Jurkat, Clone E6-1 (cell line): ENCODE data around the gene CLDN17. TPM values are rescaled to one million over a fixed set of nuclear protein-coding genes. Genes with fewer than 3 reads are reported as not detected.

Experiments
- DNase-seq: peaks from one replicate; pipeline ENCODE4 v3.0.0-alpha.2; 2011; ENCODE audit warnings: low read depth, low spot score
- H3K4me3 ChIP-seq: 2 replicates; pipeline ENCODE4 v1.5.1; 2011; ENCODE audit warnings: mild to moderate bottlenecking, low read length, control low read depth, moderate library complexity
- polyA plus RNA-seq: library from polyadenylated mRNA; unstranded; fragments of >200 nt; gene quantifications from one replicate; pipeline ENCODE4 v1.2.1, GENCODE V29; 2012; ENCODE audit warnings: missing spikeins; ENCODE audit not compliant: insufficient read length, insufficient read depth

The CLDN17 gene, protein sequence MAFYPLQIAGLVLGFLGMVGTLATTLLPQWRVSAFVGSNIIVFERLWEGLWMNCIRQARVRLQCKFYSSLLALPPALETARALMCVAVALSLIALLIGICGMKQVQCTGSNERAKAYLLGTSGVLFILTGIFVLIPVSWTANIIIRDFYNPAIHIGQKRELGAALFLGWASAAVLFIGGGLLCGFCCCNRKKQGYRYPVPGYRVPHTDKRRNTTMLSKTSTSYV
- not detected for polyA plus RNA-seq

- H3K4me3 ChIP-seq = no peak within 1 kb of the TSS
- DNase-seq = no peak
Observed at GRCh38 chr21:30166705-30167104, at the start of gene CLDN17. Gene CLDN17, minus strand, starts transcription at chr21:30166805. Its CDS starts 188 bp downstream, at chr21:30166617.

GRCh38 chr21:30216041-30216723, 49.6 kb upstream of the CLDN17 start, which contains the start of gene CLDN8:
Gene CLDN8, minus strand, starts transcription at chr21:30216097. Its CDS starts 172 bp downstream, at chr21:30215925.
- DNase-seq = no peak
- no peak within 1 kb of the TSS for H3K4me3 ChIP-seq

DNA sequence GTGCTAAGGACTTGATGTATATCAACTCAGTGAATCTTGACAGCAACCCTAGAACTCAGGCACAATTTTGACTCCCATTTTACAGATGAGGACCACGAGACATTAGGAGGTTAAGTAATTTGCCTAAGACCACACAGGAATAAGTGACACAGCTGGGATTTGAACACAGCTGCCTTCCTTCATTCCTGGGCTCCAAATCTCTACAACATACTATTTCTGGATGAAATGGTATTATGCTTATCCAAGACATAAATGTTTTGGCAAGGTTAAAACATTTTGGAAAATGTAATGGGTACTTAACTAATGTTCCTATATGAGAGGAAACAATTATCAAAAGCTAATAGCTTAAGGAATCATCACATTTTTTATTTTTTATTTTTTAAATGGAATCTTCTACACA, 44.5 kb upstream of the CLDN17 start:
- DNase-seq = no peak
- H3K4me3 ChIP-seq = no peak overlapping the region

DNA sequence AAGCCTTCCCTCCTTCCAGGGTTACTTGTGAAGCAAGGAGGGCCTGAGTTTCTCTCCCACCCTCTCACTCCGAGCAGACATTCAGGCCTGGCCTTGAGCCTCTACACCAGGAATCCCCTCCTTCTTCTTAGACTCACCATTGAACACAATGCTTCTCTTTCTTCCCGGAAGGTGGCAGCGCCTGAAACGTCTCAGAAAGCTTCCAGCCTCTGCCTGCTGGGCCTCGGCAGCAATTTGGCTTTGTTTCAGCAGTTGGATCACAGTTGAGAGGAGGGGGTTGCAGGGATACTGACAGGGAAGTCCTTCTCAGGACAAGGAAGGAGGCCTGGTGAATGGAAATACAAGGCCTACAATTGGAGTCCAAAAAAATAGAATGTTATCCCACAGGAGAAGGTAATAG, 43.0 kb upstream of the CLDN17 start:
- H3K4me3 ChIP-seq = no peak overlapping the region
- DNase-seq = no peak

- no peak for DNase-seq
- no peak overlapping the region for H3K4me3 ChIP-seq
Observed at GRCh38 chr21:30207252-30207579, 40.6 kb upstream of the CLDN17 start.

GRCh38 chr21:30206551-30207251, 40.1 kb upstream of the CLDN17 start:
- DNase-seq = no peak
- no peak overlapping the region for H3K4me3 ChIP-seq

DNA sequence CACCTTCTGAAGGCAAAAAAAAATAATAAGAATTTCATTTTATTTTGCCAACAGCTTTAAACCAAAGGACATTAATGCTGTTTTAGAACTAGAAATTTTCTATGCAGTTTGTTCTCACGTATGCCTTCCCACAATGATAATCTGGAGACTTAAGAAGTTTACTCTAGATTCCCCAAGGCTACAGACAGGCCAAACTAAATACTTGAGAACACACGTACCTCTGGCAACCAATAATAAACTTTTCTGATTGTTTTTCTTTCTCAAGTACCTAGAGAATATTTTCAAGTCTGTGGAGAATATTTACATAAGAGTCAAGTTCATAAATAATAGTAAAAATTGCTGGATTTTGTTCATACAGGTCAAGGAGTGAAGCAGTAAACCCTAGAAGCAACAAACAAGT, 33.4 kb upstream of the CLDN17 start:
- no peak for DNase-seq
- no peak overlapping the region for H3K4me3 ChIP-seq

- peak; percentile 58 for DNase-seq
- no peak overlapping the region for H3K4me3 ChIP-seq
Observed at GRCh38 chr21:30194701-30195299, 28.2 kb upstream of the CLDN17 start.

- no peak overlapping the region for H3K4me3 ChIP-seq
- DNase-seq = no peak
Observed at GRCh38 chr21:30193201-30193600, 26.6 kb upstream of the CLDN17 start.

DNA sequence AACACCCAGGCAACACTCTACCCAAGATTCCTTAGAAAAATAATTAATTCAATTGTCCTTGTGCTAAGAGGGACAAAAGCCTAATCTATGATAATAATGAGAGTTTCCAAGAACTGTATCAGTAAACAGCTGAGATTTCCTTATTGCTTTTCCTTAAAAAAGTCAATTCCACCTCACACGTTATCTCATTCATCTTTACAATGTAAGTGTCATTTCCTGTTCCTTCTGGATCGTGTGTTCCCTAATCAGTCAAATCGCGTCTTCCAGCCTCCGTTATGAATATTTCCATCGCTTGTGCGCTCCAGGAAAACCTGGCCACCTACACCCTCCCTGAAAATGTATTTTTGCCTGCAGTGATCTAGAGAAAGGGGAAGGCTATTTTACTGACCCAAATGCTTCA, 23.9 kb upstream of the CLDN17 start:
- no peak for DNase-seq
- no peak overlapping the region for H3K4me3 ChIP-seq

- H3K4me3 ChIP-seq = no peak overlapping the region
- no peak for DNase-seq
Observed at GRCh38 chr21:30189773-30190172, 23.2 kb upstream of the CLDN17 start.

GRCh38 chr21:30186242-30186641, 19.6 kb upstream of the CLDN17 start:
- no peak for DNase-seq

DNA sequence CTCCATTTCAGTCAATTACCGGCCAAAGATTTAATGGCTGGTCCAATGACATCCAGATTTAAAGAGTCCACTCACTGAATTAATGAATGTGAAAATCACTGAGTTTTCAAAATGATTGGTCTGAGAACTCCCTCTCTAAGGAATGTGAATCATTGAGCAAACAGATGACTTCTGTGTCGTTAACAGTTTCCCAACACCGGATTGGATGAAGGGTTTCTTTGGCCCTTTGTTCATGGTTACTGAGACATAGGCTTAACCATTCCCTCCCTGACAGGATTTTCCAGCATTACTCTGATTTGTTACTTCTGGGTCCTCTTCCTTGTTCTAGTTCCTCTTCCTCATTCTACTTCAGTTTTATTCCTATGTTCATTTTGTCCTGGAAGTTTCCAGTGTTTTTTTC, 1.5 kb upstream of the CLDN17 start:
- DNase-seq = no peak
- no peak overlapping the region for H3K4me3 ChIP-seq

More at GRCh38 chr21:30186242-30186641, 19.6 kb upstream of the CLDN17 start:
- H3K4me3 ChIP-seq = no peak overlapping the region

- no peak overlapping the region for H3K4me3 ChIP-seq
- DNase-seq = no peak
Observed at GRCh38 chr21:30166171-30166570, 434 bp downstream of the CLDN17 start.

GRCh38 chr21:30164796-30165195, 1.8 kb downstream of the CLDN17 start:
- no peak for DNase-seq
- no peak overlapping the region for H3K4me3 ChIP-seq

- no peak for DNase-seq
- H3K4me3 ChIP-seq = no peak overlapping the region
Observed at GRCh38 chr21:30153697-30154340, 12.8 kb downstream of the CLDN17 start.

DNA sequence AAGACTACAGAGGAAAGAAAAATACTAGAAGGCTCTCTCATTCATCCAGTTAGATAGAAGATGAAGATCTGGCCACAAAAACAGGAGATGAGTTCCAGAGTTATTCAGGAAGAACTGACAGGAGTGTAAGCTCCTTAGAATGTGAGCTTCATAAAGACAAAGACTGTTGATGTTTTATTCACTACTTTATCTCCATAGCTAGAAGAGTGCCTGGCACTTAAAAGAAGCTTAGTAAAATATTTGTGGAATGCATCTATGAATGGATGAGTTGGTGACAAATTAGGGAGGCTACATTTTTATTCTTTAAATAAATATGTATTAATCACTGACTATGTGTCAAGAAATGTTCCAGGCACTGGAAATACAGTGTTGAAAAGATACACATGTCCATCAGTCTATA, 13.8 kb downstream of the CLDN17 start:
- H3K4me3 ChIP-seq = no peak overlapping the region
- no peak for DNase-seq

DNA sequence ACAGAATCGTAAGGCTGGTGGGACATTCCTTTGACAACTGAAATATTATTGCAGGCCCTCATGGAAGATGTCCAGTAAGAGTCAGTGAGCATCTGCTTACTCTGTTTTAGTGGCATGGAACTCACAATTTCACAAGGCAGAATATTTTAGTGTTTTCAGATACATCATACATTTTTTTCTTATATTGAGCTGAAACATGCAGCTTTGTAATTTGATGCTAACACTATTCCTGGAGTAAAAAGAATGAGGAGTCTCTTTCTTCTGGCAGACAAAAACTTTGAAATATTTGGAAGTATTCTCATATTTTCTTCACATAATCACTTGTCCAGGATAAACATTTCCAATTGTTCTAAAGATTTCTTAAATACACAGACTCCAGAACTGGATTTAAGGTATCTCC, 17.7 kb downstream of the CLDN17 start:
- DNase-seq = no peak
- H3K4me3 ChIP-seq = no peak overlapping the region

- no peak for DNase-seq
- no peak overlapping the region for H3K4me3 ChIP-seq
Observed at GRCh38 chr21:30146558-30147282, 19.9 kb downstream of the CLDN17 start.
